HG02588 (cell line): ENCODE data around the gene RNF213.
"Not testable (repeated sequence)": the region's sequence is repeated elsewhere in the genome, so short reads cannot be mapped to it uniquely, and the experiment has no call there.

Source experiments
- ATAC-seq: cut with Tn5 transposase; IDR thresholded peaks from one replicate; pipeline ENCODE4 v1.9.1; 2021; ENCODE audit warnings: mild to moderate bottlenecking, moderate library complexity; ENCODE audit not compliant: unreplicated experiment

Gene RNF213

GRCh38 chr17:80410441-80411087, 149.9 kb downstream of the RNF213 start:
- not testable (repeated sequence) for ATAC-seq

GRCh38 chr17:80413771-80414507, 153.3 kb downstream of the RNF213 start:
- no peak for ATAC-seq

GRCh38 chr17:80414508-80414802, 153.8 kb downstream of the RNF213 start:
- peak; percentile 14 for ATAC-seq

- peak; percentile 91 for ATAC-seq
These were observed 154.4 kb downstream of the RNF213 start, which contains the start of gene ENDOV for GRCh38 chr17:80414803-80415625. Gene ENDOV, plus strand, starts transcription at chr17:80415167. Its CDS starts 28 bp downstream, at chr17:80415195.

- peak; percentile 18 for ATAC-seq
These were observed 155.0 kb downstream of the RNF213 start for GRCh38 chr17:80415626-80416137.

- no peak for ATAC-seq
These were observed 155.7 kb downstream of the RNF213 start for GRCh38 chr17:80416260-80416939.

- no peak for ATAC-seq
These were observed 156.3 kb downstream of the RNF213 start for GRCh38 chr17:80416940-80417293.

- no peak for ATAC-seq
These were observed 157.9 kb downstream of the RNF213 start for GRCh38 chr17:80418589-80418988.

- no peak for ATAC-seq
These were observed 158.6 kb downstream of the RNF213 start for GRCh38 chr17:80419255-80419654.

- ATAC-seq = no peak
These were observed 160.9 kb downstream of the RNF213 start for GRCh38 chr17:80421381-80422090.

- ATAC-seq = no peak
These were observed 161.6 kb downstream of the RNF213 start for GRCh38 chr17:80422276-80422675.

- no peak for ATAC-seq
These were observed 162.3 kb downstream of the RNF213 start for GRCh38 chr17:80422981-80423380.

GRCh38 chr17:80423536-80424225, 163.0 kb downstream of the RNF213 start:
- ATAC-seq = no peak

GRCh38 chr17:80424261-80424660, 163.6 kb downstream of the RNF213 start:
- no peak for ATAC-seq

- no peak for ATAC-seq
These were observed 164.5 kb downstream of the RNF213 start for GRCh38 chr17:80424878-80425765.

GRCh38 chr17:80425835-80426426, 165.3 kb downstream of the RNF213 start:
- no peak for ATAC-seq

- no peak for ATAC-seq
These were observed 166.1 kb downstream of the RNF213 start for GRCh38 chr17:80426671-80427326.
